Neural cell (in vitro differentiated cells): ENCODE measurements around the gene DAZAP1.

Source experiments
- EP300 ChIP-seq: fragments of 450-650 bp; conservative IDR thresholded peaks from 2 replicates; pipeline ENCODE4 v1.6.1; 2014; ENCODE audit warnings: antibody characterized with exemption, mild to moderate bottlenecking, moderate library complexity; ENCODE audit not compliant: poor library complexity, severe bottlenecking
- EZH2 ChIP-seq: fragments of 200-600, 300-800 bp; shearing (Covaris generic), sonication (generic); IDR thresholded peaks from 2 replicates; pipeline ENCODE4 v1.6.1; 2014; ENCODE audit warnings: antibody characterized with exemption, low read length, borderline replicate concordance, mild to moderate bottlenecking; ENCODE audit not compliant: insufficient read depth, poor library complexity, severe bottlenecking
- POLR2AphosphoS5 ChIP-seq: IDR thresholded peaks from 2 replicates; pipeline ENCODE4 v1.6.1; 2012
- RAD21 ChIP-seq: fragments of 450-650 bp; conservative IDR thresholded peaks from 2 replicates; pipeline ENCODE4 v1.6.1; 2014; ENCODE audit warnings: antibody characterized with exemption, mild to moderate bottlenecking, moderate library complexity
- SMC3 ChIP-seq: fragments of 450-650 bp; conservative IDR thresholded peaks from 2 replicates; pipeline ENCODE4 v1.6.1; 2014; ENCODE audit warnings: antibody characterized with exemption, mild to moderate bottlenecking, moderate library complexity; ENCODE audit not compliant: poor library complexity
- TAF1 ChIP-seq: IDR thresholded peaks from 2 replicates; pipeline ENCODE4 v1.6.1; 2012; ENCODE audit warnings: low read depth
- TF ChIP-seq, protein P1 (sequence below): fragments of 450-650 bp; IDR thresholded peaks from 2 replicates; pipeline ENCODE4 v1.5.1; 2014; ENCODE audit warnings: antibody characterized with exemption, mild to moderate bottlenecking, moderate library complexity; ENCODE audit not compliant: poor library complexity, severe bottlenecking
- TF ChIP-seq, protein P2 (sequence below): IDR thresholded peaks from 2 replicates; pipeline ENCODE4 v1.6.1; 2012; ENCODE audit warnings: borderline replicate concordance

DNA sequence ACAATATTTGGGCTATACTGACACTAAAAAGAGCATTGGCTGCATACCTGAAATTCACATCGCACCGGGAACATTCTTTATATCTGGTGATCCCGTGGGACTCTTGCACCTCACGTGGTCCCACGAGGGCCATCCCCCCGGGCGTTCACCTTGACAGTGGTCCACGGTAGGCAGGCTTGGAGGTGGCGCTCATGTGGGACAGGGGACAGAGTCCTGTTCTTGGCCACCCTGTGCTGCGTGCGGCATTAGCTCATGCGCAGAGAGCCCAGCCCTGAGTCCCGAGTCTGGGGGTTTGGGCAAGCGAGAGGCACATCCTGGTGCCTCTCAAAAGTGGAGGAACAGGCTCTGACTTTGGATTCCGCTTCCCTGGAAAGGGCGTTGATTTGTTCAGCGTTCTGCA is 13.5 kb upstream of the DAZAP1 start:
- no peak for TF ChIP-seq RAD21
- TF ChIP-seq SMC3, result no peak
- TF ChIP-seq, protein P1, sequence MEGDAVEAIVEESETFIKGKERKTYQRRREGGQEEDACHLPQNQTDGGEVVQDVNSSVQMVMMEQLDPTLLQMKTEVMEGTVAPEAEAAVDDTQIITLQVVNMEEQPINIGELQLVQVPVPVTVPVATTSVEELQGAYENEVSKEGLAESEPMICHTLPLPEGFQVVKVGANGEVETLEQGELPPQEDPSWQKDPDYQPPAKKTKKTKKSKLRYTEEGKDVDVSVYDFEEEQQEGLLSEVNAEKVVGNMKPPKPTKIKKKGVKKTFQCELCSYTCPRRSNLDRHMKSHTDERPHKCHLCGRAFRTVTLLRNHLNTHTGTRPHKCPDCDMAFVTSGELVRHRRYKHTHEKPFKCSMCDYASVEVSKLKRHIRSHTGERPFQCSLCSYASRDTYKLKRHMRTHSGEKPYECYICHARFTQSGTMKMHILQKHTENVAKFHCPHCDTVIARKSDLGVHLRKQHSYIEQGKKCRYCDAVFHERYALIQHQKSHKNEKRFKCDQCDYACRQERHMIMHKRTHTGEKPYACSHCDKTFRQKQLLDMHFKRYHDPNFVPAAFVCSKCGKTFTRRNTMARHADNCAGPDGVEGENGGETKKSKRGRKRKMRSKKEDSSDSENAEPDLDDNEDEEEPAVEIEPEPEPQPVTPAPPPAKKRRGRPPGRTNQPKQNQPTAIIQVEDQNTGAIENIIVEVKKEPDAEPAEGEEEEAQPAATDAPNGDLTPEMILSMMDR, result no peak
- TF ChIP-seq TAF1, result no peak
- TF ChIP-seq, protein P2, sequence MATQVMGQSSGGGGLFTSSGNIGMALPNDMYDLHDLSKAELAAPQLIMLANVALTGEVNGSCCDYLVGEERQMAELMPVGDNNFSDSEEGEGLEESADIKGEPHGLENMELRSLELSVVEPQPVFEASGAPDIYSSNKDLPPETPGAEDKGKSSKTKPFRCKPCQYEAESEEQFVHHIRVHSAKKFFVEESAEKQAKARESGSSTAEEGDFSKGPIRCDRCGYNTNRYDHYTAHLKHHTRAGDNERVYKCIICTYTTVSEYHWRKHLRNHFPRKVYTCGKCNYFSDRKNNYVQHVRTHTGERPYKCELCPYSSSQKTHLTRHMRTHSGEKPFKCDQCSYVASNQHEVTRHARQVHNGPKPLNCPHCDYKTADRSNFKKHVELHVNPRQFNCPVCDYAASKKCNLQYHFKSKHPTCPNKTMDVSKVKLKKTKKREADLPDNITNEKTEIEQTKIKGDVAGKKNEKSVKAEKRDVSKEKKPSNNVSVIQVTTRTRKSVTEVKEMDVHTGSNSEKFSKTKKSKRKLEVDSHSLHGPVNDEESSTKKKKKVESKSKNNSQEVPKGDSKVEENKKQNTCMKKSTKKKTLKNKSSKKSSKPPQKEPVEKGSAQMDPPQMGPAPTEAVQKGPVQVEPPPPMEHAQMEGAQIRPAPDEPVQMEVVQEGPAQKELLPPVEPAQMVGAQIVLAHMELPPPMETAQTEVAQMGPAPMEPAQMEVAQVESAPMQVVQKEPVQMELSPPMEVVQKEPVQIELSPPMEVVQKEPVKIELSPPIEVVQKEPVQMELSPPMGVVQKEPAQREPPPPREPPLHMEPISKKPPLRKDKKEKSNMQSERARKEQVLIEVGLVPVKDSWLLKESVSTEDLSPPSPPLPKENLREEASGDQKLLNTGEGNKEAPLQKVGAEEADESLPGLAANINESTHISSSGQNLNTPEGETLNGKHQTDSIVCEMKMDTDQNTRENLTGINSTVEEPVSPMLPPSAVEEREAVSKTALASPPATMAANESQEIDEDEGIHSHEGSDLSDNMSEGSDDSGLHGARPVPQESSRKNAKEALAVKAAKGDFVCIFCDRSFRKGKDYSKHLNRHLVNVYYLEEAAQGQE, result no peak
- no peak for TF ChIP-seq POLR2AphosphoS5
- no peak for TF ChIP-seq EZH2
- TF ChIP-seq EP300, result no peak
